Stimulated activated CD8-positive, alpha-beta memory T cell treated with anti-CD3 and anti-CD28 coated beads, Interleukin-15, amount 100 ng/mL, for 1 hour (primary cell): Measurements from ENCODE around the gene EIF2B4.

Experiments
- DNase-seq: peaks from one replicate; pipeline ENCODE4 v3.0.0-alpha.2; 2020; ENCODE audit warnings: low read depth

The EIF2B4 gene

DNA sequence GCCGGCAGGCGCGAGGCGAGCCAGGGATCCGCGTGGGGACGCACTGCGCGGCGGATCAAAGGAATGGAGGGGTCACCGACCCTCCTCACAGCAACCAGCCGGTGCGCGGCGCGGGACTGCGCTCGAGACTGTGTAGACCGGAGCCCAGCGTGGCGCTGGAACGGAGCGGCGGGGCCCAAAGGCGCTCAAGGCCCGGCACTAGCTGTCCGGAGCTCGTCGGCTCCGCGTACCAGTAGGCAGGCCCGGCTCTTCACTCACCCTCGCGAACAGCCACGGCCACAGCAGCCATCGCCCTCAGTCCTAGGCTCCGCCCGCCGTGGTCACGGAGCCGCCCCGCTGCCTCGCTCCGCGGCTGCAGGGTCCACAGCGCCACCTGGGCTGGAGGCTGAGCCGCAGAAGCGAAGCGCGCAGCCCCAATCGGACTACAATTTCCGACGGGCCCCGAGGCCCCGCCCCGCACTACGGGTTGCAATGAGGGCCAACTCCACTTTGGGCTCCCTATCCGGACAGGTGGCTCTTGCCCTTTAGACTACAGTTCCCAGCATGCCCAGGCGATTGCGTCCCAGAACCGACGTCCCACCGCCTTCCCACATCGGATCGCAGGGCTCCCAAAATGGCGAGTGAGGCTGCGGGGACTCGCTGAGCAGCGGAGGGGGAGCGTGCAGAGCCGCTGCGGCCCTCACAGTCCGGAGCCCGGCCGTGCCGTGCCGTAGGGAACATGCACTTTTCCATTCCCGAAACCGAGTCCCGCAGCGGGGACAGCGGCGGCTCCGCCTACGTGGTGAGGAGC, at the start of gene EIF2B4, which contains the start of gene SNX17:
Gene EIF2B4, minus strand, starts transcription at position 313 of the 790 bp plus-strand sequence. Its CDS starts 24 bp downstream, at position 289.
Gene SNX17, plus strand, starts transcription at position 591 of the 790 bp plus-strand sequence. Its CDS starts 128 bp downstream, at position 719.
- peak; percentile 99 for DNase-seq

DNA sequence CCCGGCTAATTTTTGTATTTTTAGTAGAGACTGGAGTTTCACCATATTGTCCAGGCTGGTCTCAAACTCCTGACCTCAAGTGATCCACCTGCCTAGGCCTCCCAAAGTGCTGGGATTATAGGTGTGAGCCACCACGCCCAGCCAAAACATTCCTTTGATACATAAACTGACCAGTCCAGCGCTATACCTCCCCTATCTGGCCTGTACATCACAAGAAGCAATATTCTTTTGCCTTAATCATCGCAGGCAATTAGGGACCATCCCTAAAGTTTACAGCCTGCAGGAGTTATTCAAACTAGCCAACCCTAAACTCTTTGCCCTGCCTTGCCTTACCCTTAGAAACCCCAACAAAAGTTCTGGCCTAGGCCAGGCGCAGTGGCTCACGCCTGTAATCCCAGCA, 46.0 kb upstream of the EIF2B4 start:
- DNase-seq: no peak

- DNase-seq: no peak
Measured at GRCh38 chr2:27412419-27413152, 42.4 kb upstream of the EIF2B4 start.

DNA sequence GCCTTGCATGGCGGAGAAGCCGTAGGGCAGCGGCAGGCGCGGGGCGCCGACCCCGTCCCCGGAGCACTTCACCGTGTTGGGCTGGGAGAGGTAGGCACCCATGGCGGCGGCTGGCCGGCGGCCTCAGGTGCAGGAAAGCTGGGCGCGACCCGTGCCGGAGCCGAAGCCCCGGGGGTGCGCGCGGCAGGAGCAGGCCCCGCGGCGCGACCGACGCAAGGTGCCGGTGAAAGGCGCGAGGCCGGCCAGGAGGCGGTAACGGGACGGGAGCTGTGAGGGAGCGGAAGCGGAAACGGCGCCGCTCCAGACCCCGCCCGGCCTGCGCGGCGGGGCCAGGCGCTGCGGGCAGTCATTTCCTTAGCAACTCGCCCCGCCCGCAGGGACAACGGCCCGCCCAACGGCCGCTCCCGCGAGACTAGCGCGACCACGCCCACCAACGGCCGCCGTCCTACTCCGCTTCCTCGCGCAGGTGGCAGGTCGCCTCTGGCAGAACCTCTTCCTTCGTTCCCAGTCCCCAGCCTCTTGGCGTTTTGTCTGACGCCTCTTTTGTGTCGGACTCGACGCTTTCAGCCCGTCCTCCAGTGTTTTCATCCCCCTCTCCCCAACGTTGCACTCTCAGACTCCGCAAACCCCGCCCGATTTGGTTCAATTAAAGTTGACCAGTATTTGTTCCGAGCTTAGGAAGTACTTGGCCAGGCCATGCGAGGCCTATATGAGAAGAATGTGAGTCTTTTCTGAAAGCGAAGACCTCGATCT, 39.4 kb upstream of the EIF2B4 start, which contains the start of gene PPM1G:
Gene PPM1G, minus strand, starts transcription at position 271 of the 753 bp plus-strand sequence. Its CDS starts 169 bp downstream, at position 102.
- DNase-seq: peak; percentile 95

DNA sequence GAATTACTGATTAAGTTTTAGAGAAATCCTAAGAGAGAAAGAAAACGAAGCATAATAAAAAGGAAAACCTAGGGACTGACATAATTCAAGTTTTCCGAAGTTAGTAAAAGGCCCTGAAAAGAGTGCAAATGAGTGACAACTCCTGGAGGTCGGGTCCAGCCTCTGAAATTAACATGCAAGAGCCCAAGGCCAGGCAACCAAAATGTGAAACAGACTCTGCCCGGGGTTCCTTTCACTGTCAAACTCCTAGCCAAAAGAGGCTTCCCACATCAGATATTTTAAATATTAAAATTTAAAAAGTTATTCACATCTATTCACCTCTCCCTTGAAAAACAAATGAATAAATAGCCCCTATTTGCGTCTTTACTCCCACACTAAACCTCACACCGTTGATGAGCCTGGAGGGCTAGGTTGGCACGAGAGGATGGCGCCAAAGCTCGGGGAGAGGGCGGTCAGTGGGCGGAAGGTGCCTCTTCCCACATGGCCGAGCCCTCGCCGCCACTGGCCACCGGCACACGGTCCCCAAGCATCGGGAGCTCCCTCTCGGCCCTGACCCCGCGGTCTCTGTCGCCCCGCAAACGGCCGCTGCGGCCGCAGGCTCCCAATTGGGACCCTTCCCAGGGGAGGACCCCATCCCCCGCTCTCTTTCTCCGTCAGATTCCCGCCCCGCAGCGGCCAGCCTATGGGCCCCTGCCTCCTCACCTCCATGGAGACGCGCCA, 38.6 kb upstream of the EIF2B4 start:
- DNase-seq: no peak

DNA sequence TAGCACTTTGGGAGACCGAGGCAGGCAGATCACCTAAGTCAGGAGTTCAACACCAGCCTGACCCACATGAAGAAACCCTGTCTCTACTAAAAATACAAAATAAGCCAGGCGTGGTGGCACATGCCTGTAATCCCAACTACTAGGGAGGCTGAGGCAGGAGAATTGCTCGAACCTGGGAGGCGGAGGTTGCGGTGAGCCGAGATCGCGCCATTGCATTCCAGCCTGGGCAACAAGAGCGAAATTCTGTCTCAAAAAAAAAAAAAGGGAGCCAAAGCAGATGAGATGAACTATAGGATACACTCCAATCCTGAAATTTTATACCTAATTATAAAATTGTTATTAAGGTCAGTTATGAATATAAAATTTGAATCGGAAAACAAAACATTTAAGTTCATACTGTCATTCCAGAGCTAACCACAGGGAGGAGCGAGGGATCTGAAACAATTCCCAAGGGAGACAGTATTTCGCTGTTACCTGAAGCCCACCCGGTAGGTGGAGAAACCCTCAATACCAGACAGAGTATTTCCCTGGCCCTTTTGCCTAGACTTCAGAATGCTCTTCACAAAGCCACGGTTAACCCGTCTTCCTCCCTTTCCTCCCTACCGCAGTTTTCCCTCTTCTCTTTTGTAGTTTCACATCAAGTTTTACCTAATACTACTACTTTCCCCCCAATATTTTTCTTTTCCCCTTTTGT, 37.8 kb upstream of the EIF2B4 start:
- DNase-seq: no peak

DNA sequence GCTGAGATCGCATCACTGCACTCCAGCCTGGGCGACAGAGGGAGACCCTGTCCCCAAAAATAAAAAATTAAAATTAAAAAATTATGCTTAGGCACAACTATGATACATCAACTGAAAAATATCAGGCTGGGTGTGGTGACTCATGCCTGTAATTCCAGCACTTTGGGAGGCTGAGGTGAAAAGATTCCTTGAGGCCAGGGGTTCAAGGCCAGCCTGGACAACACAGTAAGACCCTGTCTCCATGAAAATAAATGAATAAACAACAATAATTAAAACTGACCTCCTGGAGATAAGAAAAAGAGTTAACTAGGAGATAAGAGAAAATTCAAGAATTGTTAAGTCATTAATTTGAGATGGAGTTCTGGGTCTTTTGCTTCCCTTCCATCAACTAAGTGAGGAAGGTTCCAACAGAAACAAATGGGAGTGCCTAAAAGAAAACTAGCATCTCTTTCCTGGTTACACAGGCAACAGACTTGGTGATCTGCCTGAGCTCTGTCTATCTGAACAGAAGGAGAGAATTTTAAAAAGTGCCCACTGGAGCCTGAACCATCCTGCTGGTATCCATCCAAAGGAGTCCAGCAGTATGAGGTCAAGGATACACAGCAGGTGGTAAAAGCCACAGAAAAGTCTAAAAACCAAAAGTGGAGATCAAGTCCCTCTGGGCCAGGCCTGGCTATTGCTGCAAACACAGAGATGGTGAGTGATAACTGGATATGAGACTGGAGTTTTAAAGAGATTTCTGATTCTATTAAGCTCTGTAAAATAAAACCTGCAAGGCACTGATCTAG, 30.4 kb upstream of the EIF2B4 start:
- no peak for DNase-seq

- no peak for DNase-seq
Measured at GRCh38 chr2:27398962-27399361, 28.8 kb upstream of the EIF2B4 start.

GRCh38 chr2:27393225-27393624, 23.1 kb upstream of the EIF2B4 start:
- no peak for DNase-seq

GRCh38 chr2:27390822-27391679, 20.9 kb upstream of the EIF2B4 start:
- DNase-seq: no peak

- no peak for DNase-seq
Measured at GRCh38 chr2:27381577-27382181, 11.5 kb upstream of the EIF2B4 start.

GRCh38 chr2:27380626-27381545, 10.7 kb upstream of the EIF2B4 start, which contains the start of gene ZNF513:
ZNF513 (minus strand) TSS chr2:27380734; CDS start chr2:27380526, 208 bp downstream.
- peak; percentile 71 for DNase-seq

DNA sequence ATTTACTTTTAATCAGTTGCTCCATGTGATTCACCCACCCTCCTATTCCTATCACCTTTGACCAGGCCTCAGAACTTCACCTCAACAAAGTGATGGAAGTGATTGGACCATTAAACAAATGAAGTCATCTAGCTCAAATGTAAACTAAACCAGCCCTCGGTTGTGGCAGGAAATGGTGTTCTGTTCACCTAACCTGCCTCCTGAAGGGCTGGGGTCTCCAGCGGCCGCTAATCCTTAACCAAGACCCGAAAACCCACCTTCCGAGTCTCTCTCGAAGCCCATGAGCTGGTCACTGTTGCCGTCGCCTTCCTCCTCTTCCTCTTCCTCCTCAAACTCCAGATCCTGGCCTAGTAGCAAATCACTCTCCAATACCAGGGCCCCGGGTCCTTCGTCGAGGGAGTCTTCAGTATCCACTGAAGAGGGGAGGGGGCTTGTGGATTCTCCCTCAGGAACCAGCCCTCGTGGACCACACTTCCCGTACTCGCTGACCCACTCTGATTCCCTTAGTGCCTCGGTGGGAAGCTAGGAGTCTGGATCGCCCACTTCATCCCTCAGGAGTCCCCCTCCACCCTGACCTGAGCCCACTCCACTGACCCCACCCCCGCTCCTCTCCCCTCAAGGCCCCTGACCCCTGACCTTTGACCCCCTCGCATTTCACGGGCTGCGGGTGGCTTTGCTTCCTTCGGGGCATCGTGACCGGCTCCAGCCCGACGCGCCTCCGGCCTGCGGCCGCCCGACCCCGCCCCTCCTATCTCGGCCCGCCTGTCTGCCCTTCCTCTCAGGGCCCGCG, 9.9 kb upstream of the EIF2B4 start:
- DNase-seq: no peak

DNA sequence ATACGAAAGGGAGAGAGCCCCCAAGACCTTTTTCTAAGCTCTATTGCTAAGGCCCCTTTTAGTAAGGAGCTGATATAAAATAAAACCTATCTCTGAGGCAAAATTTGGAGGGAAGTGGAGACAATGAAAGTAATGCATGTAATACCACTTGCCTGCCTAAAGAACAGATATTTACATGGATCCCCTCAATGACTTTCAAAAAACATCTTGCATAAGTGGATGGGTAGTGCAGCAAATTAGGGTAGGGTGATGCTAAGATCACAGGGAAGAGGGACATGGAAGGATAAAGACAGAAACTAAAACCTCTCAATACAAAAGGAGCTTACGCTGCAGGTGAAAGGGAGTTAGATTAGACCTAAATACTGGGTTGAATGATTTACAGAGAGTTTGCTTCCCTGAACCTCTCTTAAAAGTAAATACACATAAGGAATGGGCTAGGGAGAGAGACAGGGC, 9.3 kb upstream of the EIF2B4 start:
- no peak for DNase-seq

GRCh38 chr2:27378809-27379290, 8.7 kb upstream of the EIF2B4 start:
- no peak for DNase-seq

DNA sequence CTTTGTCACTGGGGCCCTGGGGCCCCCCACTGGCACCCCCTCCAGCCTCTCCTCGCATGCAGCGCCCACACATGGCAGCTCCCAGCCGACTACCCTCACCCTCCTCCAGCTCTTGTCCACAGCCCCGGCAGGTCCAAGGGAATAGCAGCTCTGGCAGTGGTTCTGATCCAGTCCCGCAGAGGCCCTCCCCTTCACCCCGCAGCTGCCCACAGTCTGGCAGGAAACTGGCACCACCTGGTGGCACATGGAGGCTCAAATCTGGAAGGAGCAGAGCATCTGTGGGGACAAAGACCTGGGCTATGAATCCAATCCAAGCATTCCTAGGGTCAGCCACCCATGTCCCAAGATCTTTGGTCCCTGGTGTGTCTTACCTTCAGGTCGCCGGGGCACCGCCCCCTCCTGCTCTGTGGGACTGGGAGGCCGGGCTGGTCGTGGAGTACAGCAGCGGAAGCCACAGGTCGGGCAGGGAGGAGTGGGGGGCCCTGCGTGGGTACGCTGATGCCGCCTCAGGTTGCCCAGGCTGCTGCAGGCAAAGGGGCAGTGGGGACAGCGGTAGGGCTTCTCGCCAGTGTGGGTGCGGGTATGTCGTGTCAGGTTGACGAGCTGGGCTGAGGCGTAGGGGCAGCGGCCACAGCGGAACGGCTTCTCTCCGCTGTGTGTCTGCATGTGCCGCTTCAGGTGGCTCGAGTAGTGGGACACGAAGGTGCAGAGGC, 8.1 kb upstream of the EIF2B4 start:
- DNase-seq: no peak
